SK-N-SH treated with all-trans-retinoic acid at 6 μM for 48 hours (cell line): Measurements from ENCODE around the gene EXTL1.

Source experiments
- ATAC-seq: fragments of 200-7000 bp; cut with Tn5 transposase; 3 replicates; pipeline ENCODE4 v1.9.1; 2020; ENCODE audit warnings: mild to moderate bottlenecking, moderate library complexity
- ARNTL ChIP-seq: fragments of 450-650 bp; formaldehyde crosslinking; IDR thresholded peaks from 2 replicates; pipeline ENCODE4 v1.5.0; 2020; ENCODE audit warnings: low read depth, mild to moderate bottlenecking, moderate library complexity, borderline replicate concordance
- BACH2 ChIP-seq: fragments of 250-450 bp; sonication (Bioruptor Pico); IDR thresholded peaks from 2 replicates; pipeline ENCODE4 v1.9.0; 2021; ENCODE audit warnings: mild to moderate bottlenecking, borderline replicate concordance
- CSDC2 ChIP-seq: fragments of 250-450 bp; sonication (Bioruptor Pico); IDR thresholded peaks from 2 replicates; pipeline ENCODE4 v1.5.0; 2020; ENCODE audit warnings: mild to moderate bottlenecking, moderate library complexity
- CSRNP3 ChIP-seq: fragments of 250-450 bp; sonication (Bioruptor Pico); IDR thresholded peaks from 2 replicates; pipeline ENCODE4 v1.5.1; 2021; ENCODE audit warnings: mild to moderate bottlenecking, moderate library complexity
- GLIS3 ChIP-seq: fragments of 250-450 bp; sonication (Bioruptor Pico); IDR thresholded peaks from 2 replicates; pipeline ENCODE4 v1.5.0; 2020; ENCODE audit warnings: mild to moderate bottlenecking, moderate library complexity
- ISL1 ChIP-seq: fragments of 250-450 bp; sonication (Bioruptor Pico); IDR thresholded peaks from 2 replicates; pipeline ENCODE4 v2.1.2; 2022; ENCODE audit warnings: mild to moderate bottlenecking, moderate library complexity
- PATZ1 ChIP-seq: fragments of 250-450 bp; sonication (Bioruptor Pico); IDR thresholded peaks from 2 replicates; pipeline ENCODE4 v1.8.0; 2020; ENCODE audit warnings: mild to moderate bottlenecking, moderate library complexity, borderline replicate concordance
- PPARA ChIP-seq: fragments of 250-450 bp; sonication (Bioruptor Pico); IDR thresholded peaks from 2 replicates; pipeline ENCODE4 v1.5.0; 2020; ENCODE audit warnings: mild to moderate bottlenecking, borderline replicate concordance
- RARB ChIP-seq: fragments of 250-450 bp; sonication (Bioruptor Pico); IDR thresholded peaks from 2 replicates; pipeline ENCODE4 v1.8.0; 2021; ENCODE audit warnings: mild to moderate bottlenecking, moderate library complexity
- SNAI2 ChIP-seq: fragments of 250-450 bp; sonication (Bioruptor Pico); IDR thresholded peaks from 2 replicates; pipeline ENCODE4 v1.5.0; 2020; ENCODE audit warnings: mild to moderate bottlenecking, moderate library complexity
- TCF4 ChIP-seq: fragments of 250-450 bp; sonication (Bioruptor Pico); IDR thresholded peaks from 2 replicates; pipeline ENCODE4 v1.8.0; 2021; ENCODE audit warnings: mild to moderate bottlenecking, moderate library complexity, borderline replicate concordance
- TOX ChIP-seq: fragments of 250-450 bp; sonication (Bioruptor Pico); IDR thresholded peaks from 2 replicates; pipeline ENCODE4 v1.8.0; 2021; ENCODE audit warnings: mild to moderate bottlenecking, moderate library complexity, borderline replicate concordance
- TSHZ2 ChIP-seq: fragments of 250-450 bp; sonication (Bioruptor Pico); IDR thresholded peaks from 2 replicates; pipeline ENCODE4 v1.5.0; 2020; ENCODE audit warnings: mild to moderate bottlenecking, moderate library complexity
- ZC3H10 ChIP-seq: fragments of 250-450 bp; sonication (Bioruptor Pico); IDR thresholded peaks from 2 replicates; pipeline ENCODE4 v1.5.1; 2021; ENCODE audit warnings: mild to moderate bottlenecking, moderate library complexity
- ZFP3 ChIP-seq: fragments of 250-450 bp; sonication (Bioruptor Pico); IDR thresholded peaks from 2 replicates; pipeline ENCODE4 v1.5.0; 2020; ENCODE audit warnings: mild to moderate bottlenecking, moderate library complexity
- ZNF565 ChIP-seq: fragments of 450-650 bp; formaldehyde crosslinking; conservative IDR thresholded peaks from 2 replicates; pipeline ENCODE4 v1.5.0; 2020; ENCODE audit warnings: low read depth, mild to moderate bottlenecking, moderate library complexity
- ZNF70 ChIP-seq: fragments of 450-650 bp; formaldehyde crosslinking; IDR thresholded peaks from 2 replicates; pipeline ENCODE4 v1.5.0; 2020; ENCODE audit warnings: mild to moderate bottlenecking, moderate library complexity
- ZNF8 ChIP-seq: fragments of 450-650 bp; formaldehyde crosslinking; IDR thresholded peaks from 2 replicates; pipeline ENCODE4 v1.5.0; 2020; ENCODE audit warnings: mild to moderate bottlenecking, moderate library complexity
- TF ChIP-seq, protein P1 (sequence below): fragments of 250-450 bp; sonication (Bioruptor Pico); IDR thresholded peaks from 2 replicates; pipeline ENCODE4 v1.8.0; 2021; ENCODE audit warnings: low read depth, mild to moderate bottlenecking, moderate library complexity, borderline replicate concordance
- TF ChIP-seq, protein P2 (sequence below): fragments of 250-450 bp; sonication (Bioruptor Pico); IDR thresholded peaks from 2 replicates; pipeline ENCODE4 v1.5.1; 2020; ENCODE audit warnings: low read depth, mild to moderate bottlenecking, moderate library complexity

EXTL1 gene

GRCh38 chr1:26019641-26020315 lies 1.8 kb upstream of the EXTL1 start:
- no peak for ATAC-seq
- no peak for TF ChIP-seq TCF4 (CRISPR knock-in tag)
- no peak for TF ChIP-seq PPARA
- TF ChIP-seq ISL1 (CRISPR knock-in tag) = no peak
- TF ChIP-seq ZFP3 (CRISPR knock-in tag) = no peak
- TF ChIP-seq GLIS3 (CRISPR knock-in tag) = no peak
- TF ChIP-seq TOX = no peak
- TF ChIP-seq ARNTL (CRISPR knock-in tag) = no peak
- TF ChIP-seq CSRNP3 (CRISPR knock-in tag) = no peak
- no peak for TF ChIP-seq ZNF8 (CRISPR knock-in tag)
- TF ChIP-seq, protein P1, sequence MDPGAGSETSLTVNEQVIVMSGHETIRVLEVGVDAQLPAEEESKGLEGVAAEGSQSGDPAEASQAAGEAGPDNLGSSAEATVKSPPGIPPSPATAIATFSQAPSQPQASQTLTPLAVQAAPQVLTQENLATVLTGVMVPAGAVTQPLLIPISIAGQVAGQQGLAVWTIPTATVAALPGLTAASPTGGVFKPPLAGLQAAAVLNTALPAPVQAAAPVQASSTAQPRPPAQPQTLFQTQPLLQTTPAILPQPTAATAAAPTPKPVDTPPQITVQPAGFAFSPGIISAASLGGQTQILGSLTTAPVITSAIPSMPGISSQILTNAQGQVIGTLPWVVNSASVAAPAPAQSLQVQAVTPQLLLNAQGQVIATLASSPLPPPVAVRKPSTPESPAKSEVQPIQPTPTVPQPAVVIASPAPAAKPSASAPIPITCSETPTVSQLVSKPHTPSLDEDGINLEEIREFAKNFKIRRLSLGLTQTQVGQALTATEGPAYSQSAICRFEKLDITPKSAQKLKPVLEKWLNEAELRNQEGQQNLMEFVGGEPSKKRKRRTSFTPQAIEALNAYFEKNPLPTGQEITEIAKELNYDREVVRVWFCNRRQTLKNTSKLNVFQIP (CRISPR knock-in tag) = no peak
- no peak for TF ChIP-seq BACH2 (CRISPR knock-in tag)
- no peak for TF ChIP-seq SNAI2 (CRISPR knock-in tag)
- TF ChIP-seq ZNF565 = no peak
- no peak for TF ChIP-seq PATZ1 (CRISPR knock-in tag)

DNA sequence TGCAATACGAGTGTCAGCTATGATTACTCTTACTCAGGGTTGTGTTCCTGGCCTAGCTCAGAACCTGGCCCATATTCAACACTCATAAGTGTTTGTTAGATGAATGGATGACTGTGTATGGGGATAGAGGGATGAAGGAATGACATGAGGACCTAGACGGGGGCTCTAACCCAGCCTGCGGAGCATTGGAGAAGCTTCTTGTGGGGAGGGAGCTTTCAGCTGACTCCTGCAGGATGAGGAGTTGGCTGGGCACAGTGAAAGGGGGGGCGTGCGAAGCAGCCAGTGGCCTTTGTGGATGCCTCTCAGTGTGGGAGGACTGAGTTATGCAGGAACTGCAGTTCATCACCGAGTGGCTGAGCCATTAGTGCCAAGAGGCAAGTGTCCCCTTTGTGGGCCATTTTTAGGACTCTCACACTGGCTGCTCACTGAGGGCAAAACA lies 1.2 kb upstream of the EXTL1 start:
- no peak for ATAC-seq
- TF ChIP-seq PATZ1 (CRISPR knock-in tag) (no peak), ARNTL (CRISPR knock-in tag) (no peak), RARB (no peak), ZNF565 (no peak), BACH2 (CRISPR knock-in tag) (no peak), TOX (no peak), CSDC2 (CRISPR knock-in tag) (no peak), PPARA (no peak), TSHZ2 (CRISPR knock-in tag) (no peak), ZC3H10 (CRISPR knock-in tag) (no peak), ISL1 (CRISPR knock-in tag) (no peak), TCF4 (CRISPR knock-in tag) (no peak), ZNF70 (CRISPR knock-in tag) (no peak), GLIS3 (CRISPR knock-in tag) (no peak), ZFP3 (CRISPR knock-in tag) (no peak)
- TF ChIP-seq, protein P2, sequence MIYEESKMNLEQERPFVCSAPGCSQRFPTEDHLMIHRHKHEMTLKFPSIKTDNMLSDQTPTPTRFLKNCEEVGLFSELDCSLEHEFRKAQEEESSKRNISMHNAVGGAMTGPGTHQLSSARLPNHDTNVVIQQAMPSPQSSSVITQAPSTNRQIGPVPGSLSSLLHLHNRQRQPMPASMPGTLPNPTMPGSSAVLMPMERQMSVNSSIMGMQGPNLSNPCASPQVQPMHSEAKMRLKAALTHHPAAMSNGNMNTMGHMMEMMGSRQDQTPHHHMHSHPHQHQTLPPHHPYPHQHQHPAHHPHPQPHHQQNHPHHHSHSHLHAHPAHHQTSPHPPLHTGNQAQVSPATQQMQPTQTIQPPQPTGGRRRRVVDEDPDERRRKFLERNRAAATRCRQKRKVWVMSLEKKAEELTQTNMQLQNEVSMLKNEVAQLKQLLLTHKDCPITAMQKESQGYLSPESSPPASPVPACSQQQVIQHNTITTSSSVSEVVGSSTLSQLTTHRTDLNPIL = no peak
- TF ChIP-seq, protein P1 (CRISPR knock-in tag) = no peak
